Heart right ventricle (tissue), 16 donors: ENCODE results near the gene C3orf52. TPM values are rescaled to one million over a fixed set of nuclear protein-coding genes. Genes with fewer than 3 reads are reported as not detected.

Experiments used
- ATAC-seq, 8 donors: fragments of 200-7000 bp; cut with Tn5 transposase; one replicate each; pipeline ENCODE4 v1.9.1; 2020; ENCODE audit warnings: mild to moderate bottlenecking in 8 of 8, moderate library complexity in 8 of 8, moderate number of reproducible peaks in 1 of 8
- DNase-seq, 2 donors: peaks; one replicate each; pipeline ENCODE4 v3.0.0-alpha.2; 2020
- H3K27ac ChIP-seq, 10 donors: fragments of 200-600 bp; sonication (generic) in 2 of 10; one replicate each; pipeline versions ENCODE4 v1.5.0 to v1.8.0; 2020 to 2022; ENCODE audit warnings: mild to moderate bottlenecking in 3 of 10
- H3K27me3 ChIP-seq, 7 donors: fragments of 200-600 bp; one replicate each; pipeline ENCODE4 v1.8.0; 2021 to 2022; ENCODE audit warnings: mild to moderate bottlenecking in 2 of 7
- H3K36me3 ChIP-seq, 9 donors: fragments of 200-600 bp; sonication (generic) in 1 of 9; one replicate each; pipeline versions ENCODE4 v1.5.0 to v1.8.0; 2020 to 2022; ENCODE audit warnings: mild to moderate bottlenecking in 2 of 9
- H3K4me1 ChIP-seq, 9 donors: fragments of 200-600 bp; sonication (generic) in 1 of 9; one replicate each; pipeline versions ENCODE4 v1.5.0 to v1.8.0; 2020 to 2022; ENCODE audit warnings: mild to moderate bottlenecking in 4 of 9
- H3K4me3 ChIP-seq, 10 donors: fragments of 200-600 bp; sonication (generic) in 2 of 10; one replicate each; pipeline versions ENCODE4 v1.5.0 to v1.8.0; 2020 to 2022; ENCODE audit warnings: mild to moderate bottlenecking in 7 of 10, moderate library complexity in 2 of 10
- H3K9me3 ChIP-seq, 11 donors: fragments of 200-600 bp in 10 of 11; sonication (generic) in 2 of 11; one replicate each; pipeline versions ENCODE4 v1.5.0 to v1.8.0; 2013 to 2022; ENCODE audit warnings: mild to moderate bottlenecking in 2 of 11, control low read depth in 1 of 11, moderate library complexity in 1 of 11
- WGBS, 2 donors: extraction: QIAGEN DNeasy Blood & Tissue Kit; methylation state at CpG; one replicate each; pipeline ENCODE4 v1.1.7; 2013; ENCODE audit warnings: inconsistent platforms in 1 of 2; 5-methylcytosine and 5-hydroxymethylcytosine counted together
- intact Hi-C, 10 donors: fragments of 100-400 bp; cut with DNase I; formaldehyde crosslinking; loops; one replicate each; pipeline versions ENCODE4 v1.11.1 to v1.14.2; 2022
- polyA plus RNA-seq, 2 donors: library from polyadenylated mRNA; stranded (reverse); fragments of 200-250 nt; gene quantifications; one replicate each; pipeline ENCODE4 v1.2.3, GENCODE V29; 2013
- total RNA-seq, 10 donors: library from RNA; stranded (reverse); fragmentation: NEBNext Ultra II Directional in 3 of 10; extraction: Animal tissue kit (Norgen Biotek cat#: 25700) in 3 of 10; gene quantifications; one replicate each; pipeline versions ENCODE4 v1.2.1 to v1.2.4, GENCODE V29; 2021 to 2023
- TF ChIP-seq, protein P1 (sequence below), 9 donors: fragments of 200-600 bp; sonication (generic) in 2 of 9; IDR thresholded peaks; one replicate each; pipeline versions ENCODE4 v1.5.0 to v1.8.0; 2021 to 2022; ENCODE audit warnings: antibody characterized with exemption in 9 of 9, mild to moderate bottlenecking in 5 of 9, moderate library complexity in 1 of 9
- donor health status: Arrhythmogenic right ventricular cardiomyopathy.
- donor health status: ischemic (EF 13 %, LVEDD 7.1; RV severe dilation, severe dysfunction).
- donor health status: healthy with polysubstance abuse.
- donor health status: DM: no; HTN: yes; CAD: no.
- donor health status: DM: no; HTN: no; CAD: no.
- donor health status: ischemic (EF 25% LVEDD 6.9; RV normal size, moderate dysfunction).
- donor health status: ischemic (EF 25% LVEDD 5.7; RV mildly dilated, moderate dysfunction).
- donor health status: healthy.
- donor health status: DM: yes; HTN: yes; CAD: no.
- donor health status: Ischemic cardiomyopathy.
- donor health status: ischemic (EF 35%, LVEDD 5.7; RV mildly dilated, moderate dysfunction).
- donor health status: nonischemic (EF 11% LVEDD 7.7; RV severe dilation, severe dysfunction).
- donor health status: DM: yes; HTN: yes; CAD: no.
- donor health status: PGD.
- donor health status: ischemic (EF 29% LVEDD 5.4; RV normal size, mild dysfunction).
- donor health status: nonischemic (EF 23%, LVEDD 6.1; RV moderate dilation, normal function).

Gene C3orf52
- total and polyA plus RNA-seq, 12 donors: 3.1 to 9.8 (median 5.0) TPM

DNA sequence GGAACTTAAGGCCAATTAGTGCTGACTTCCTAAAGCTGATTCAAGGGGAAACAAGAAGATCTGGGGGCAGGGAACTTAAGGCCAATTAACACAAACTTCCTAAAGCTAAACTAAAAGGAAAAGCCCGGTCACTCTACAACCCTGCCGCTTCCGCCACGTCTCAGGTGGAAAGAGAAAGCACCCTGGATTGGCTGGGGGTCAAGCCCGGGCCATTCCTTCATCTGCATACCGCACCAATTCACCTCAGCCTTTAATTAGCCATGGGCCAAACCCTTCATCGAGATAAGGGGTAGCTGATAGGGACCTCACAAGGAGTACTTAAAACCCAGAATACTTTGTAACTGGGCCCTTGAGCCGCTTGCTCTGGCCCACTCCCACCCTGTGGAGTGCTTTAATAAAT is 37.3 kb upstream of the C3orf52 start:
- H3K4me3 ChIP-seq: no peak overlapping the region
- ATAC-seq: no peak
- DNase-seq: no peak
- peaks cover 0 to 6% (median 0%) of the 10 kb centered on the region in 7 donors for H3K27me3 ChIP-seq
- intact Hi-C loops: loop anchor here in 3 of 10 donors (10.0 kb wide), 3 partner anchors 54 to 384 kb away; partner anchors contain the start of gene TAGLN3 (in 1 of the 3)
- TF ChIP-seq, protein P1, sequence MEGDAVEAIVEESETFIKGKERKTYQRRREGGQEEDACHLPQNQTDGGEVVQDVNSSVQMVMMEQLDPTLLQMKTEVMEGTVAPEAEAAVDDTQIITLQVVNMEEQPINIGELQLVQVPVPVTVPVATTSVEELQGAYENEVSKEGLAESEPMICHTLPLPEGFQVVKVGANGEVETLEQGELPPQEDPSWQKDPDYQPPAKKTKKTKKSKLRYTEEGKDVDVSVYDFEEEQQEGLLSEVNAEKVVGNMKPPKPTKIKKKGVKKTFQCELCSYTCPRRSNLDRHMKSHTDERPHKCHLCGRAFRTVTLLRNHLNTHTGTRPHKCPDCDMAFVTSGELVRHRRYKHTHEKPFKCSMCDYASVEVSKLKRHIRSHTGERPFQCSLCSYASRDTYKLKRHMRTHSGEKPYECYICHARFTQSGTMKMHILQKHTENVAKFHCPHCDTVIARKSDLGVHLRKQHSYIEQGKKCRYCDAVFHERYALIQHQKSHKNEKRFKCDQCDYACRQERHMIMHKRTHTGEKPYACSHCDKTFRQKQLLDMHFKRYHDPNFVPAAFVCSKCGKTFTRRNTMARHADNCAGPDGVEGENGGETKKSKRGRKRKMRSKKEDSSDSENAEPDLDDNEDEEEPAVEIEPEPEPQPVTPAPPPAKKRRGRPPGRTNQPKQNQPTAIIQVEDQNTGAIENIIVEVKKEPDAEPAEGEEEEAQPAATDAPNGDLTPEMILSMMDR (IDR thresholded peaks at IDR 0.05): no peak
- peaks cover 0 to 3% (median 0%) of the 10 kb centered on the region in 9 donors for H3K4me1 ChIP-seq
- no peaks in the 10 kb centered on the region for H3K36me3 ChIP-seq
- H3K27ac ChIP-seq: no peak overlapping the region
- 58 to 73% methylated on average over 8 of the region's 8 CpGs for WGBS, 2 donors
- no peaks in the 10 kb centered on the region for H3K9me3 ChIP-seq

GRCh38 chr3:112053229-112053628 is 33.0 kb upstream of the C3orf52 start:
- H3K4me1 ChIP-seq: no peaks in the 10 kb centered on the region
- no peak overlapping the region for H3K27ac ChIP-seq
- DNase-seq (no peak), ATAC-seq (no peak)
- H3K27me3 ChIP-seq: peaks cover 0 to 10% (median 0%) of the 10 kb centered on the region in 7 donors
- no peak overlapping the region for H3K4me3 ChIP-seq
- H3K9me3 ChIP-seq: no peaks in the 10 kb centered on the region
- 37 to 45% methylated on average over 1 of the region's 1 CpG for WGBS, 2 donors
- no peaks in the 10 kb centered on the region for H3K36me3 ChIP-seq
- intact Hi-C loops: no loop called here
- TF ChIP-seq, protein P1 (IDR thresholded peaks at IDR 0.05): no peak

GRCh38 chr3:112056451-112056929 is 29.7 kb upstream of the C3orf52 start:
- no peaks in the 10 kb centered on the region for H3K36me3 ChIP-seq
- H3K27ac ChIP-seq: no peak overlapping the region
- H3K4me3 ChIP-seq: no peak overlapping the region
- DNase-seq: no peak
- peaks cover 0 to 10% (median 0%) of the 10 kb centered on the region in 7 donors for H3K27me3 ChIP-seq
- intact Hi-C loops: no loop called here
- no peak for ATAC-seq
- TF ChIP-seq, protein P1 (IDR thresholded peaks at IDR 0.05): no peak
- no peaks in the 10 kb centered on the region for H3K9me3 ChIP-seq
- H3K4me1 ChIP-seq: no peaks in the 10 kb centered on the region
- WGBS, 2 donors: 86 to 91% methylated on average over 6 of the region's 6 CpGs

GRCh38 chr3:112059497-112059896 is 26.7 kb upstream of the C3orf52 start:
- intact Hi-C loops: no loop called here
- Histone ChIP-seq H3K27me3 (peaks cover 0 to 4% (median 0%) of the 10 kb centered on the region in 7 donors), H3K4me3 (no peak overlapping the region), H3K36me3 (no peaks in the 10 kb centered on the region), H3K9me3 (no peaks in the 10 kb centered on the region), H3K27ac (no peak overlapping the region), H3K4me1 (no peaks in the 10 kb centered on the region)
- TF ChIP-seq, protein P1 (IDR thresholded peaks at IDR 0.05): no peak
- DNase-seq: no peak
- no peak for ATAC-seq
- 81 to 91% methylated on average over 1 of the region's 1 CpG for WGBS, 2 donors
